AG09309 (cell line): Measurements from ENCODE around the gene MIX23.

ENCODE experiments used
- DNase-seq: peaks from one replicate; pipeline ENCODE4 v3.0.0-alpha.2; 2010; ENCODE audit warnings: low read depth
- H3K4me3 ChIP-seq: 2 replicates; pipeline ENCODE4 v1.5.1; 2011; ENCODE audit warnings: mild to moderate bottlenecking, low read depth, low read length, moderate library complexity; ENCODE audit not compliant: control insufficient read depth
- TF ChIP-seq, protein P1 (sequence below): IDR thresholded peaks from 2 replicates; pipeline ENCODE4 v1.5.1; 2011; ENCODE audit warnings: mild to moderate bottlenecking, low read depth, low read length, inconsistent platforms; ENCODE audit not compliant: insufficient read depth, control insufficient read depth; ENCODE audit errors: missing control alignments

MIX23 gene

DNA sequence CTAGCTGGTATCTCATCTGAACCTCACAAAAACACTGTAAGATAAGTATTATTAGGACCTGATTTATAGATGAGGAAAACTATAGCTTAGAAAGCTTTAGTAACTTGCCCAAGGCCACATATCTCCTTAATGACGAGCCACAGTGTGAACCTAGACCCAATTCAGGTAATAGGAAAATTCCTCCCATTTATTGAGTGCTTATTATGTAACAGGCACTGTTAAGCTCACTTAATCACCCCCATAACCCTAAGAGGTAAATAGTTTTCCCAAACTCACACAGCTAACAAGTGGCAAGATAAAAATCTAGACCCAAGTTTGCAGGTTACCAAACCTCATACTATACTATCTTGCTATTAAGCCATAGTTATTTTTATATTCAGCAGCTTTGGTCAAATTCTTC lies 24.9 kb upstream of the MIX23 start:
- H3K4me3 ChIP-seq = no peak overlapping the region
- no peak for DNase-seq
- TF ChIP-seq, protein P1, sequence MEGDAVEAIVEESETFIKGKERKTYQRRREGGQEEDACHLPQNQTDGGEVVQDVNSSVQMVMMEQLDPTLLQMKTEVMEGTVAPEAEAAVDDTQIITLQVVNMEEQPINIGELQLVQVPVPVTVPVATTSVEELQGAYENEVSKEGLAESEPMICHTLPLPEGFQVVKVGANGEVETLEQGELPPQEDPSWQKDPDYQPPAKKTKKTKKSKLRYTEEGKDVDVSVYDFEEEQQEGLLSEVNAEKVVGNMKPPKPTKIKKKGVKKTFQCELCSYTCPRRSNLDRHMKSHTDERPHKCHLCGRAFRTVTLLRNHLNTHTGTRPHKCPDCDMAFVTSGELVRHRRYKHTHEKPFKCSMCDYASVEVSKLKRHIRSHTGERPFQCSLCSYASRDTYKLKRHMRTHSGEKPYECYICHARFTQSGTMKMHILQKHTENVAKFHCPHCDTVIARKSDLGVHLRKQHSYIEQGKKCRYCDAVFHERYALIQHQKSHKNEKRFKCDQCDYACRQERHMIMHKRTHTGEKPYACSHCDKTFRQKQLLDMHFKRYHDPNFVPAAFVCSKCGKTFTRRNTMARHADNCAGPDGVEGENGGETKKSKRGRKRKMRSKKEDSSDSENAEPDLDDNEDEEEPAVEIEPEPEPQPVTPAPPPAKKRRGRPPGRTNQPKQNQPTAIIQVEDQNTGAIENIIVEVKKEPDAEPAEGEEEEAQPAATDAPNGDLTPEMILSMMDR = no peak

DNA sequence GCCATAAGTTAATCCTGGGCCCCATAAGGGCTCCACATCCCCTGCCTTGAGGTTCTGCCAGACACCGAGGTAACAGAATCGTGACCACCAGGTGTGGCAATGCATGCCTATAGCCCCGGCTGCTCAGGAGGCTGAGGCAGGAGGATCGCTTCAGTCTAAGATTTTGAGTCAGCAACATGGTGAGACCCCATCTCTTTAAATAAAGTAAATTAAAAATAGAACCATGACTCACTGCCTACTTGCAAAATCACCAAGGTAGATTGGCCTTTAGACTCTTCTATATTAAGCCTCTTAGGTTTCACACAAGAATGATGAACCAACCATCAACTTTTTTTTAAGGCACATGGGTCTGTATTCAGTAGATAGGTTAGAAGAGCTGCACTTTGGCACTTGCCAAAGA lies 23.2 kb upstream of the MIX23 start:
- H3K4me3 ChIP-seq = no peak overlapping the region
- no peak for DNase-seq
- TF ChIP-seq, protein P1 = no peak

GRCh38 chr3:122405015-122405414 lies 22.0 kb upstream of the MIX23 start:
- no peak for DNase-seq
- TF ChIP-seq, protein P1 = no peak
- H3K4me3 ChIP-seq = no peak overlapping the region

GRCh38 chr3:122403489-122403888 lies 20.5 kb upstream of the MIX23 start:
- H3K4me3 ChIP-seq = no peak overlapping the region
- TF ChIP-seq, protein P1 = no peak
- DNase-seq = no peak

GRCh38 chr3:122398920-122399319 lies 15.9 kb upstream of the MIX23 start:
- no peak overlapping the region for H3K4me3 ChIP-seq
- DNase-seq = no peak
- TF ChIP-seq, protein P1 = no peak

GRCh38 chr3:122397201-122397600 lies 14.2 kb upstream of the MIX23 start:
- H3K4me3 ChIP-seq = no peak overlapping the region
- no peak for DNase-seq
- TF ChIP-seq, protein P1 = no peak

- no peak for DNase-seq
- no peak overlapping the region for H3K4me3 ChIP-seq
- TF ChIP-seq, protein P1 = no peak
Measured at GRCh38 chr3:122396511-122396910, 13.5 kb upstream of the MIX23 start.
